Duodenal mucosa (tissue), 2 donors: Measurements from ENCODE around the gene PLD4.
"Not testable (repeated sequence)": the region's sequence is repeated elsewhere in the genome, so short reads cannot be mapped to it uniquely, and the experiment has no call there.

Experiments
- H3K27ac ChIP-seq: one replicate; pipeline ENCODE4 v1.7.0; 2013; ENCODE audit warnings: low read depth, low read length
- H3K27me3 ChIP-seq, 2 donors: one replicate each; pipeline ENCODE4 v1.7.0; 2013; ENCODE audit warnings: low read length in 2 of 2, control low read depth in 1 of 2; ENCODE audit not compliant: insufficient read depth in 2 of 2, control insufficient read depth in 1 of 2
- H3K36me3 ChIP-seq, 2 donors: one replicate each; pipeline ENCODE4 v1.7.0; 2013; ENCODE audit warnings: low read length in 2 of 2, control low read depth in 1 of 2; ENCODE audit not compliant: insufficient read depth in 2 of 2, control insufficient read depth in 1 of 2
- H3K4me1 ChIP-seq, 2 donors: one replicate each; pipeline ENCODE4 v1.7.0; 2013; ENCODE audit warnings: low read length in 2 of 2, control low read depth in 1 of 2; ENCODE audit not compliant: insufficient read depth in 2 of 2, control insufficient read depth in 1 of 2
- H3K4me3 ChIP-seq, 2 donors: one replicate each; pipeline ENCODE4 v1.7.0; 2013; ENCODE audit warnings: low read length in 2 of 2, low read depth in 1 of 2
- H3K9ac ChIP-seq, 2 donors: one replicate each; pipeline ENCODE4 v1.7.0; 2013; ENCODE audit warnings: low read length in 2 of 2, low read depth in 1 of 2
- H3K9me3 ChIP-seq, 2 donors: one replicate each; pipeline ENCODE4 v1.7.0; 2013; ENCODE audit warnings: low read length in 2 of 2, control low read depth in 1 of 2; ENCODE audit not compliant: control insufficient read depth in 1 of 2

PLD4 gene

GRCh38 chr14:104919152-104919992, 5.3 kb upstream of the PLD4 start:
- H3K9ac ChIP-seq, H3K4me1 ChIP-seq, H3K36me3 ChIP-seq, H3K9me3 ChIP-seq, H3K4me3 ChIP-seq, H3K27me3 ChIP-seq, H3K27ac ChIP-seq: not testable (repeated sequence)

DNA sequence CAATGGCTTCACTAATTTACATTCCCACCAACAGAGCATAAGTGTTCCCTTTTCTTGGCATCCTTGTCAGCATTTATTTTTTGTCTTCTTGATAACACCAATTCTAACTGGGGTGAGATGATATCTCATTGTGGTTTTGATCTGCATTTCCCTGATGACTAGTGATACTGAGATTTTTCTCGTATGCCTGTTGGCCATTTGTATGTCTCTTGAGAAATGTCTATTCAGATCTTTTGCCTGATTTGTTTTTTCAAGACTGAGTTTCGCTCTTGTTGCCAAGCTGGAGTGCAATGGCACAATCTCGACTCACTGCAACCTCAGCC, 4.7 kb upstream of the PLD4 start:
- no peaks in the 10 kb centered on the region for H3K36me3 ChIP-seq
- H3K4me1 ChIP-seq: peaks cover 2 to 3% of the 10 kb centered on the region in 2 donors
- H3K9ac ChIP-seq: no peak overlapping the region
- H3K9me3 ChIP-seq: peaks cover 3 to 6% of the 10 kb centered on the region in 2 donors
- peaks cover 0 to 4% of the 10 kb centered on the region in 2 donors for H3K27me3 ChIP-seq
- no peak overlapping the region for H3K27ac ChIP-seq
- H3K4me3 ChIP-seq: no peak overlapping the region

GRCh38 chr14:104923640-104924420, 849 bp upstream of the PLD4 start:
- Histone ChIP-seq H3K27me3 (peaks cover under 1 to 4% of the 10 kb centered on the region in 2 donors), H3K9ac (no peak overlapping the region), H3K4me1 (peaks cover 6 to 17% of the 10 kb centered on the region in 2 donors), H3K27ac (no peak overlapping the region), H3K4me3 (no peak overlapping the region), H3K9me3 (peaks cover 3 to 6% of the 10 kb centered on the region in 2 donors), H3K36me3 (no peaks in the 10 kb centered on the region)

- H3K9me3 ChIP-seq: peaks cover 3 to 6% of the 10 kb centered on the region in 2 donors
- peak overlapping the region in 1 of 2 donors; percentile 28 for H3K4me3 ChIP-seq
- H3K36me3 ChIP-seq: no peaks in the 10 kb centered on the region
- no peak overlapping the region for H3K27ac ChIP-seq
- peaks cover 3 to 4% of the 10 kb centered on the region in 2 donors for H3K27me3 ChIP-seq
- no peak overlapping the region for H3K9ac ChIP-seq
- H3K4me1 ChIP-seq: peaks cover 6 to 17% of the 10 kb centered on the region in 2 donors
Observed at GRCh38 chr14:104925214-104925854, 655 bp downstream of the PLD4 start.

GRCh38 chr14:104925855-104926609, 1.4 kb downstream of the PLD4 start:
- Histone ChIP-seq H3K36me3 (no peaks in the 10 kb centered on the region), H3K4me1 (peaks cover 6 to 17% of the 10 kb centered on the region in 2 donors), H3K27ac (no peak overlapping the region), H3K4me3 (peak overlapping the region in 1 of 2 donors; percentile 5), H3K9ac (no peak overlapping the region), H3K9me3 (peaks cover 3 to 6% of the 10 kb centered on the region in 2 donors), H3K27me3 (peaks cover 3 to 4% of the 10 kb centered on the region in 2 donors)

- H3K4me3 ChIP-seq: no peak overlapping the region
- peaks cover 5% of the 10 kb centered on the region in 2 donors for H3K27me3 ChIP-seq
- peaks cover 6 to 17% of the 10 kb centered on the region in 2 donors for H3K4me1 ChIP-seq
Observed at GRCh38 chr14:104926619-104927431, 2.1 kb downstream of the PLD4 start.

DNA sequence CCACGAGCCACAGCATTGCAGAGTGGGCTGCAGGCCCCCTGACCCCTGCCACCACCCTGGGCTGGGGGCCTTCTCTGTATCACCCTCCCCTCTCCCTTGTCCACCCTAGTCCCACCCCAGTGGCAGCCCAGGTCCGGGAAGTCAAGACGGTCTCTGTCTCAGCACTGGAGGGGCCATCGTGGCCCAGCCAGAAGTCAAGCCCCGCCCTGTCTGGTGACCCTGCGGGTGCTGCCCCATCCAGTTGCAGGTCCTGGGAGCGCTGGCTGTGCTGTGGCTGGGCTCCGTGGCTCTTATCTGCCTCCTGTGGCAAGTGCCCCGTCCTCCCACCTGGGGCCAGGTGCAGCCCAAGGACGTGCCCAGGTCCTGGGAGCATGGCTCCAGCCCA, 2.7 kb downstream of the PLD4 start:
- H3K27ac ChIP-seq: no peak overlapping the region
- H3K4me1 ChIP-seq: peaks cover 6 to 17% of the 10 kb centered on the region in 2 donors
- no peak overlapping the region for H3K4me3 ChIP-seq
- peaks cover 3 to 6% of the 10 kb centered on the region in 2 donors for H3K9me3 ChIP-seq
- no peak overlapping the region for H3K9ac ChIP-seq
- no peaks in the 10 kb centered on the region for H3K36me3 ChIP-seq
- peaks cover 11% of the 10 kb centered on the region in 2 donors for H3K27me3 ChIP-seq

More at GRCh38 chr14:104926619-104927431, 2.1 kb downstream of the PLD4 start:
- H3K27ac ChIP-seq: no peak overlapping the region
- H3K9ac ChIP-seq: no peak overlapping the region
- no peaks in the 10 kb centered on the region for H3K36me3 ChIP-seq
- H3K9me3 ChIP-seq: peaks cover 3 to 6% of the 10 kb centered on the region in 2 donors

GRCh38 chr14:104927901-104928300, 3.2 kb downstream of the PLD4 start:
- Histone ChIP-seq H3K36me3 (no peaks in the 10 kb centered on the region), H3K27me3 (peaks cover 15 to 16% of the 10 kb centered on the region in 2 donors), H3K4me3 (no peak overlapping the region), H3K9ac (no peak overlapping the region), H3K27ac (no peak overlapping the region), H3K4me1 (peaks cover 6 to 17% of the 10 kb centered on the region in 2 donors), H3K9me3 (peaks cover 3 to 6% of the 10 kb centered on the region in 2 donors)
